Measurements from ENCODE around the gene SNX1.

DNA sequence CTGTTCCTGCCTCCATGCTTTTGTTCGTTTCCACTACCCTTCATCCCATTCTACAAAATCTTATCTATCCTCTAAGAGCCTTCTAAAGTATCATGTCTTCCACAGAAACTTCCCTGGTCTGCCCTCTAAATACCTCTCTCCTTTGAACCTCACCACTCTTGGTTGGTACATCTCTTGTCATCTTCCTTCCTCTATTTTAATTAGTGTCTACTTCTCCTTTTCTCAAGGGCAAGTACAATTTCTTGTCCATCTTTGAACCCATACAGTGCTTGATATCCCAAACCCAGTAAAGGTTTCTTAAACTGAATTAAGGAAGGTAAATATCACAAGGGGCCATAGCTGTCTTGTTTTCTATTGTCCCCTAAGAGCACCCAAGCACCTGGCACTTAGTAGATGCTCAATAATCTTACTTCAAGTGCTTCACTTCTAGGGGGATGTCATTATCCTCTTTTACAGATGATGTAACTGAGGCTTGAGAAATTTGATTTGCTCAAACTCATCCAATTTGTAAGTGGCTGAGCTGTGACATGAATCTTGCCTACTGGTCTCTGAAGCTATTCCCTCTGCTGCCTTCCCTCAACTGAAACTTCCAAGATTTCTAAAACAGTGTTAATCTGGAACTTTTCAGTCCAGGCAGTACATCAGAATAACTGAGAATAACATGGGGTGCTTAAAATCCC lies 46.9 kb upstream of the SNX1 start:
- TF ChIP-seq, protein P1, sequence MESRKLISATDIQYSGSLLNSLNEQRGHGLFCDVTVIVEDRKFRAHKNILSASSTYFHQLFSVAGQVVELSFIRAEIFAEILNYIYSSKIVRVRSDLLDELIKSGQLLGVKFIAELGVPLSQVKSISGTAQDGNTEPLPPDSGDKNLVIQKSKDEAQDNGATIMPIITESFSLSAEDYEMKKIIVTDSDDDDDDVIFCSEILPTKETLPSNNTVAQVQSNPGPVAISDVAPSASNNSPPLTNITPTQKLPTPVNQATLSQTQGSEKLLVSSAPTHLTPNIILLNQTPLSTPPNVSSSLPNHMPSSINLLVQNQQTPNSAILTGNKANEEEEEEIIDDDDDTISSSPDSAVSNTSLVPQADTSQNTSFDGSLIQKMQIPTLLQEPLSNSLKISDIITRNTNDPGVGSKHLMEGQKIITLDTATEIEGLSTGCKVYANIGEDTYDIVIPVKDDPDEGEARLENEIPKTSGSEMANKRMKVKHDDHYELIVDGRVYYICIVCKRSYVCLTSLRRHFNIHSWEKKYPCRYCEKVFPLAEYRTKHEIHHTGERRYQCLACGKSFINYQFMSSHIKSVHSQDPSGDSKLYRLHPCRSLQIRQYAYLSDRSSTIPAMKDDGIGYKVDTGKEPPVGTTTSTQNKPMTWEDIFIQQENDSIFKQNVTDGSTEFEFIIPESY (IDR thresholded peaks at IDR 0.05) = no peak
- TF ChIP-seq CEBPB (IDR thresholded peaks at IDR 0.05; ENCODE audit: borderline replicate concordance in 1 of 2, low read depth in 2 of 2, low read length in 2 of 2) (no peak), CHD1 (IDR thresholded peaks at IDR 0.05; ENCODE audit: low read depth, low read length) (no peak), MEF2B (IDR thresholded peaks at IDR 0.05; ENCODE audit: partially characterized antibody, poor library complexity, severe bottlenecking) (no peak)
- TF ChIP-seq, protein P2, sequence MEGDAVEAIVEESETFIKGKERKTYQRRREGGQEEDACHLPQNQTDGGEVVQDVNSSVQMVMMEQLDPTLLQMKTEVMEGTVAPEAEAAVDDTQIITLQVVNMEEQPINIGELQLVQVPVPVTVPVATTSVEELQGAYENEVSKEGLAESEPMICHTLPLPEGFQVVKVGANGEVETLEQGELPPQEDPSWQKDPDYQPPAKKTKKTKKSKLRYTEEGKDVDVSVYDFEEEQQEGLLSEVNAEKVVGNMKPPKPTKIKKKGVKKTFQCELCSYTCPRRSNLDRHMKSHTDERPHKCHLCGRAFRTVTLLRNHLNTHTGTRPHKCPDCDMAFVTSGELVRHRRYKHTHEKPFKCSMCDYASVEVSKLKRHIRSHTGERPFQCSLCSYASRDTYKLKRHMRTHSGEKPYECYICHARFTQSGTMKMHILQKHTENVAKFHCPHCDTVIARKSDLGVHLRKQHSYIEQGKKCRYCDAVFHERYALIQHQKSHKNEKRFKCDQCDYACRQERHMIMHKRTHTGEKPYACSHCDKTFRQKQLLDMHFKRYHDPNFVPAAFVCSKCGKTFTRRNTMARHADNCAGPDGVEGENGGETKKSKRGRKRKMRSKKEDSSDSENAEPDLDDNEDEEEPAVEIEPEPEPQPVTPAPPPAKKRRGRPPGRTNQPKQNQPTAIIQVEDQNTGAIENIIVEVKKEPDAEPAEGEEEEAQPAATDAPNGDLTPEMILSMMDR (IDR thresholded peaks at IDR 0.05 in 2 of 3, conservative IDR thresholded peaks at IDR 0.05 in 1 of 3; ENCODE audit: control insufficient read depth in 2 of 3, extremely low read depth in 1 of 3, insufficient read depth in 1 of 3, low read depth in 3 of 3, low read length in 3 of 3) = no peak

All from GM12878 (cell line).